Measurements from ENCODE around the gene ZNF668. TPM values are rescaled to one million over a fixed set of nuclear protein-coding genes. Genes with fewer than 3 reads are reported as not detected.
"Not testable (repeated sequence)": the region's sequence is repeated elsewhere in the genome, so short reads cannot be mapped to it uniquely, and the experiment has no call there.

ZNF668 gene
- total and polyA plus RNA-seq, 2 of the 4 experiments (the other 2 are of a cell fraction): 4.5 to 11.6 TPM

- H3K14ac ChIP-seq (replicated peaks; ENCODE audit: low read depth, low read length): no peak overlapping the region
- no peaks in the 10 kb centered on the region for H3K79me1 ChIP-seq (ENCODE audit: low read depth in 1 of 2, low read length in 2 of 2)
- no peak overlapping the region for H3K4ac ChIP-seq (ENCODE audit: low read depth, low read length)
- no peak overlapping the region for H3K27ac ChIP-seq (ENCODE audit: insufficient read depth, low read length)
- no peak overlapping the region for H4K5ac ChIP-seq (ENCODE audit: low read depth, low read length)
- no peaks in the 10 kb centered on the region for H3K27me3 ChIP-seq (ENCODE audit: control insufficient read depth, insufficient read depth, low read length)
- in situ Hi-C loops (cut with MboI; ENCODE audit: low sequenced_read_pairs) (no loop called here), dilution Hi-C loops (cut with HindIII; ENCODE audit: low sequenced_read_pairs, unreplicated experiment) (no loop called here), intact Hi-C loops (cut with micrococcal nuclease) (no loop called here)
- H2BK20ac ChIP-seq (ENCODE audit: low read depth, low read length): no peak overlapping the region
- no peak overlapping the region for H3K23ac ChIP-seq (ENCODE audit: low read depth, low read length)
- H3K9me3 ChIP-seq (ENCODE audit: control insufficient read depth, insufficient read depth, low read length): no peaks in the 10 kb centered on the region
- BruUV-seq (replicated peaks): no TSS peak
- H3K4me1 ChIP-seq (ENCODE audit: control insufficient read depth, insufficient read depth, low read length): no peaks in the 10 kb centered on the region
- no peak overlapping the region for H3K18ac ChIP-seq (ENCODE audit: low read depth, low read length)
- H2BK15ac ChIP-seq (ENCODE audit: low read depth, low read length): no peak overlapping the region
- DNase-seq (no peak), ATAC-seq (ENCODE audit: low read depth) (no peak)
- CTCF ChIA-PET: no interaction called here
- POLR2A ChIA-PET (ENCODE audit: unreplicated experiment): no interaction called here
- no peak overlapping the region for H2BK5ac ChIP-seq (ENCODE audit: low read depth, low read length, poor library complexity, severe bottlenecking)
- H2AK5ac ChIP-seq (ENCODE audit: low read depth, low read length): no peak overlapping the region
- no peak overlapping the region for H2BK120ac ChIP-seq (ENCODE audit: low read depth, low read length)
- WGBS, 2 experiments (ENCODE audit: extremely low coverage in 2 of 2, insufficient read length in 1 of 2): no CpG with 5 or more reads among the region's 3 CpGs
- H4K8ac ChIP-seq (ENCODE audit: low read depth in 2 of 2, low read length in 2 of 2): no peak overlapping the region
- H3K4me3 ChIP-seq (ENCODE audit: insufficient read depth, low read depth, low read length): no peak overlapping the region
- no peak overlapping the region for H3K56ac ChIP-seq (ENCODE audit: extremely low read depth, insufficient read depth, low read length)
- H2AK9ac ChIP-seq (replicated peaks; ENCODE audit: low read depth, low read length, poor library complexity): no peak overlapping the region
- no peaks in the 10 kb centered on the region for H3K36me3 ChIP-seq (ENCODE audit: control insufficient read depth, insufficient read depth, low read length)
- H3K9me1 ChIP-seq (ENCODE audit: insufficient read depth, low read length): no peaks in the 10 kb centered on the region
- H4K91ac ChIP-seq (ENCODE audit: insufficient read depth, low read depth, low read length): no peak overlapping the region
- H4K20me1 ChIP-seq (ENCODE audit: insufficient read depth, low read length): no peaks in the 10 kb centered on the region
- TF ChIP-seq RCOR1 (IDR thresholded peaks at IDR 0.05; ENCODE audit: insufficient replicate concordance, low read length) (no peak), NFE2L2 (IDR thresholded peaks at IDR 0.05; ENCODE audit: low read depth, low read length) (no peak), MXI1 (IDR thresholded peaks at IDR 0.05; ENCODE audit: borderline replicate concordance, low read depth, low read length) (no peak), ELK1 (IDR thresholded peaks at IDR 0.05; ENCODE audit: borderline replicate concordance, low read depth, low read length) (no peak)
- no peak overlapping the region for H2AFZ ChIP-seq (replicated peaks; ENCODE audit: low read length, poor library complexity)
- H3K9ac ChIP-seq (ENCODE audit: low read depth, low read length): no peak overlapping the region
- no peak overlapping the region for H3K4me2 ChIP-seq (ENCODE audit: low read depth, low read length)
These were observed 53.5 kb downstream of the ZNF668 start for GRCh38 chr16:31020536-31020935.

- H3K23ac ChIP-seq (ENCODE audit: low read depth, low read length); BruUV-seq (replicated peaks); H3K4me2 ChIP-seq (ENCODE audit: low read depth, low read length); H2BK15ac ChIP-seq (ENCODE audit: low read depth, low read length); H3K36me3 ChIP-seq (ENCODE audit: control insufficient read depth, insufficient read depth, low read length); CTCF ChIA-PET; DNase-seq; POLR2A ChIA-PET (ENCODE audit: unreplicated experiment); H3K56ac ChIP-seq (ENCODE audit: extremely low read depth, insufficient read depth, low read length); H3K27ac ChIP-seq (ENCODE audit: insufficient read depth, low read length); H2AK5ac ChIP-seq (ENCODE audit: low read depth, low read length); H3K18ac ChIP-seq (ENCODE audit: low read depth, low read length); H4K5ac ChIP-seq (ENCODE audit: low read depth, low read length); H2AFZ ChIP-seq (replicated peaks; ENCODE audit: low read length, poor library complexity); H3K14ac ChIP-seq (replicated peaks; ENCODE audit: low read depth, low read length); H4K20me1 ChIP-seq (ENCODE audit: insufficient read depth, low read length); H4K8ac ChIP-seq (ENCODE audit: low read depth in 2 of 2, low read length in 2 of 2); dilution Hi-C loops (cut with HindIII; ENCODE audit: low sequenced_read_pairs, unreplicated experiment); H3K4ac ChIP-seq (ENCODE audit: low read depth, low read length); H3K79me1 ChIP-seq (ENCODE audit: low read depth in 1 of 2, low read length in 2 of 2); H3K4me1 ChIP-seq (ENCODE audit: control insufficient read depth, insufficient read depth, low read length); H2BK5ac ChIP-seq (ENCODE audit: low read depth, low read length, poor library complexity, severe bottlenecking); H2AK9ac ChIP-seq (replicated peaks; ENCODE audit: low read depth, low read length, poor library complexity); H2BK20ac ChIP-seq (ENCODE audit: low read depth, low read length); H3K4me3 ChIP-seq (ENCODE audit: insufficient read depth, low read depth, low read length); H3K9me1 ChIP-seq (ENCODE audit: insufficient read depth, low read length); H3K9ac ChIP-seq (ENCODE audit: low read depth, low read length); H2BK120ac ChIP-seq (ENCODE audit: low read depth, low read length); H4K91ac ChIP-seq (ENCODE audit: insufficient read depth, low read depth, low read length); H3K9me3 ChIP-seq (ENCODE audit: control insufficient read depth, insufficient read depth, low read length); in situ Hi-C loops (cut with MboI; ENCODE audit: low sequenced_read_pairs); ATAC-seq (ENCODE audit: low read depth); intact Hi-C loops (cut with micrococcal nuclease); H3K27me3 ChIP-seq (ENCODE audit: control insufficient read depth, insufficient read depth, low read length): not testable (repeated sequence)
- WGBS, 2 experiments (ENCODE audit: extremely low coverage in 2 of 2, insufficient read length in 1 of 2): no CpG with 5 or more reads among the region's 10 CpGs
These were observed 56.3 kb downstream of the ZNF668 start for GRCh38 chr16:31017756-31018155.

Measured in IMR-90 (cell line).